DOHH2 (cell line): Measurements from ENCODE around the gene HDAC3.

Experiments
- CTCF ChIP-seq: fragments of 200-600 bp; sonication (generic); IDR thresholded peaks from one replicate; pipeline ENCODE4 v1.5.1; 2014; ENCODE audit warnings: antibody characterized with exemption, mild to moderate bottlenecking, low read depth, low read length; ENCODE audit not compliant: poor library complexity, severe bottlenecking
- EZH2phosphoT487 ChIP-seq: fragments of 200-600 bp; sonication (generic); IDR thresholded peaks from 2 replicates; pipeline ENCODE4 v1.6.1; 2017; ENCODE audit warnings: borderline replicate concordance, mild to moderate bottlenecking, antibody characterized with exemption, low read length, moderate library complexity, mixed read lengths

- TF ChIP-seq CTCF: no peak
- TF ChIP-seq EZH2phosphoT487: no peak
Observed at GRCh38 chr5:141657404-141657803, 20.8 kb upstream of the HDAC3 start.
